Mesenteric fat pad (tissue), 1 donor: ENCODE results near the gene HDAC4. TPM values are rescaled to one million over a fixed set of nuclear protein-coding genes. Genes with fewer than 3 reads are reported as not detected.

Experiments
- DNase-seq: peaks from one replicate; pipeline ENCODE4 v3.0.0-alpha.2; 2020; ENCODE audit warnings: low spot score
- total RNA-seq: library from RNA; stranded (reverse); fragmentation: NEBNext Ultra II Directional; extraction: Animal tissue kit (Norgen Biotek cat#: 25700); gene quantifications from one replicate; pipeline ENCODE4 v1.2.1, GENCODE V29; 2021
- donor health status: DM: yes; HTN: yes; CAD: no.

Gene HDAC4
- total RNA-seq, 1 donor from 2014 or later, result 44.9 TPM

GRCh38 chr2:239027391-239028252 lies 373.2 kb downstream of the HDAC4 start:
- no peak for DNase-seq

DNA sequence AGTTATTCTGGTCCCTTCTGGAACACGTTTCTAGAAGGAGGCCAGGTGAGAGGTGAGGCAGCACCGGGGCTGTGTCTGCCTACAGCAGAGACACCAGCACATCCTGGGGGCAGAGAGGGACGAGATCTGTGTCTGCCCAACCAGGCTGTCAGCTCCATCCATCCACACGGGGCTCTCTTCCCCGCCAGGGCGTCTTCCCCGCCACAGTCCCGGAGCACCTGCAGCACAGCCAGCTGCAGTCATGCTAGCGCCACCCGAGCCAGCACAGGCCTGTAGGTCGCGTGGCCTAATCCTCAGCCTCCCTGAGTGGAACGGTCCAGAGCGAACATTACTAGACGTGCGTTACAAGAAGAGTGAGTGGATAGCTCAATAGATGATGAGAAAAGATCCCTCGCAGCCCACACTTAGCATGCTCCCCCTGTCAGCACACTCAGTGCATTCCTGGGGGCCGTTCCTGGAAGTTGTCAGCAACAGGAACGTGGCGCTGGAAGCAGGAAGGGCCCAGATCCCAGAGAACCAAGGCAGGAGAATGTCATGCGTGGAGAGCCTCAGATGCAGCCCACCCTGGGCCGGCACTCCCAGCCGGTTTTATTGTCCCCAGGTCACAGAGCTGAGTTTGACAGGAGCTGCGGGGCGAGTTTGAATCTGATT lies 374.0 kb downstream of the HDAC4 start:
- DNase-seq, result no peak

DNA sequence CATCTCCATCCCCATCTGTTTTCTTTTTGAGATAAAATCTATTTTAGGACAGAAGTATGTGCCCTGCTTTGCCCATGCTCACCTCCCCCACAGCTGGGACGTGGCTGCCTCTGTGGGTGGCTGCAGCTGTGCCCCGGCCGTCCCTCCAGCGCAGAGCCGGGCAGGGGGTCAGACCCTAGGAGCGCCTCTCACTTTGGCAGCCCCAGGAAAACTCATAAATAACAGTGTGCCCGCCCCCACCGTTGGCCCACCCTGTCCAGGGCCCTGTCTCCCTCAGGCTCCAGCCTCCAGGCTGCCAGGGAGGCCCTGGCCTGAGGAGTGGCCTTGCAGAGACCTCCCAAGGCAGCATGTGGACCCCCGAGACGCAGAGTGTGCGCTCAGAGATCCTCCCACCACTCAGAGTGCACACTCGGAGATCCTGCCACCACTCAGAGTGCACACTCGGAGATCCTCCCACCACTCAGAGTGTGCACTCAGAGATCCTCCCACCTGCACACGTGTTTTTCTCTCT lies 374.8 kb downstream of the HDAC4 start:
- no peak for DNase-seq

- no peak for DNase-seq
Measured at GRCh38 chr2:239025096-239025801, 375.6 kb downstream of the HDAC4 start.

GRCh38 chr2:239024226-239024625 lies 376.6 kb downstream of the HDAC4 start:
- no peak for DNase-seq

DNA sequence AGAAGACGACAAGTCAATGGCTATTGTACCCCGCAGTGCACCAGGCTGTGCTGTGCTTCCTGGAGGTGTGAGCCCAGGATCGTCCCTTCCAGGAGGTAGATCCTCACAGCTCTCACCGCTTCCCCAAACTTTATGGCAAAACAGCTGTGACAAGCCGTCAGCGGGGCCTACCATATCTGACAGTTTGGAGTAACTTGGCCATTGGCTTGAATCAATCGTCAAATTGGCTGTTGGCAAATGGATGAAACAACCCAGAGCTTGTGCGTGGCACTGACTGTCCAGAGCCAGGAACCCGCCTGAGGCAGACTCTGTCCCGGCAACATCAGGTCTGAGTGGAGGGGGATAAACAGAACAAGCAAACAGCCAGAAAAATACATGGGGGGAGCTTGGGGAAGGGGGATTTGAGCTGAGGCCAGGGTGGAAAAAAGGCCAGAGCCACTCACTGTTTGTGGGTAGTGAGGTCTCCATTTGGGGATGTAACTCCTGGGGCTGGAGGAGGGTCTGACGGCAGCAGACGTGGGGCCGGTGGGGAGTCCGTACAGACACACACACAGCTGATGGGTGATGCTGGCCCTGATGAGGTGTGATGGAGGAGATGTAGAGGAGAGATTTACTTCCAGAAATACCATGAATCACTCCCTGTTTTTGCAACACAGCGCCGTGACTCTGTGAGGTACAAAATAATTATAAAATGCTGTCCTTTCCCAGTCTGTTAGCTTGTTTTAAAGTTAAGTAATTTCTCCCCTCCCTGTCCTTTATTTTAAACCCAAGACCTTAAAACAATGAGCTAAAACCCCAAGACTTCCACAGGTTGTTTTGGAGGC lies 378.2 kb downstream of the HDAC4 start:
- DNase-seq, result no peak

- DNase-seq, result no peak
Measured at GRCh38 chr2:239021651-239022436, 379.0 kb downstream of the HDAC4 start.

DNA sequence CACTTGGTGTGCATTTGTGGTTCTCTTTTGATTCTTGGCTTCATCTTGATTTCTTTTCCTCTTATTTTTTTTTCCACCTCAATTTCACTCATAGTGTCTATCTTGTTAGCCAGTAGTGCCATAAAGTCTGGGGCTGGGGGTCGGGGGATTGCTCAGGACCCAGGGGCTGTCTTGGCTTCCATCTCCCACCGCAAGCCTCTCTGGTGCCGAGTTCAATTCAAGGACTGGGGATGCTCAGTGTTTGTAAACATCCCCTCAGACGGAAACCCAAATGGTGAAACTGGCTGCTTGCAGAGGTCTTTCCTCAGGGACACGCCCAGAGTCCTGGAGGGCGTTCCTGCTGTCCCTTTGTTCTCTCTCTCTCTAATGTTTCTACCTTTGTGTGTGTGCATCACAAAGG lies 379.6 kb downstream of the HDAC4 start:
- DNase-seq, result no peak

- DNase-seq, result no peak
Measured at GRCh38 chr2:239020541-239021041, 380.2 kb downstream of the HDAC4 start.

DNA sequence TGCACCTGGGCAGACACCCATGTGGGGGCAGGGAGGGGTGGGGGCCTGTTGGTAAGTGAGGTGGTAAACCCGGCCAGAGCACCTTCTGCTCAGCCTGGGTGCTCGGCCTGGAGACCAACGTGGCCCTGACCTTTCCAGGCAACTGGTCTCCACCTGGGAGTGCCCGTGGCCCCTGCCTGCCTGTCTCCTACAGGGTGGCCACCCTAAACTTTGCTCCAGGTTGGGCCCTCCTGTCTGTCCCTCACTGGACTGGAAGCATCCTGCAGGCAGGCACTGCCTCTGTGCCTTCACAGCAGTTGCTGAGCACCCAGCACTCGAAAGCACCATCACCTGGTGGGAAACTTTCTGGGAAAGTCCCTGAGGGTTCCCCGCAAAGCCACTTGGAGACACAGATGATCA lies 381.6 kb downstream of the HDAC4 start:
- peak; percentile 75 for DNase-seq

DNA sequence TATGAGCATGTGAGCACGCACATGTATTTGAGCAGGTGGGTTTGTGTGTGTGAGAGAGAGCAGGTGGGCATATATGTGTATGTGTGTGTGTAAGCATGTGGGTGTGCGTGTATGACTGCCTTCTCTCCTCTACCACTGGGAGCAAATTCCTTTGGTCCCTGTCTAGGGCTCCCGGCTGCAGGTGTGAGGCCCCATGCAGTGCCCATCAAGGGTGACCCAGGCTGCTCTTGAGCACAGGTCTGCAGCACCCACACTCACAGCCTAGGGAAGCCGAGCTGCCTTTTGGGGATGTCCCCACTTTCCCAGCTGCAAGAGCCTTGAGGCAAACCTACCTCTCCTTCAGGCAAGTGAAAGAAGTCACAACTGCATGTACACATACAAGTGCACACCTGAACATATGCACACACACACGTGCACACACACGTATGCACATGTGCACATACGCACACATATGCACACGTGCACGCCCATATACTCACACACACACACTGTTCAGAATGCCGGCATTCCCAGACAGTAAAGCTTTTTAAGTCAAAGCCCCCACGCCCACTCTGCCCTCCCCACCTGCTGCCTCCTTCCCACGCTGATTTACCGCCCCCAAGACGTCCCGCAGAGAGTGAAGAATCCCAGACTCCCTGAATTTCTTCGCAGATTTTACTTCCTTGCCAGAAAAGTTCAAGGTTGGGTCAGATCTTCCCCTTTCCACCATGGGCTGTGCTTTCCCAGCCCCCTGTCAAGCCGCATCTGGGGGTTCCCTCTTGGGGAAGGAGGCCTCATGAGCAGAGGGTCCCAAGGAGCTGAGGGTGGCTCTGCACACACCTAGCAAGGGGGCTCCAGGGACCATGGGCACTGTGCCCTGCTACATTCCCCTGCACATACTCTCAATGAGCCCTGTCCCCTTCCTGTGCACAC lies 382.3 kb downstream of the HDAC4 start:
- DNase-seq, result peak; percentile 72

- DNase-seq, result peak; percentile 22
Measured at GRCh38 chr2:239017491-239018098, 383.2 kb downstream of the HDAC4 start.

- peak; percentile 68 for DNase-seq
Measured at GRCh38 chr2:239015901-239016675, 384.7 kb downstream of the HDAC4 start.

GRCh38 chr2:239015218-239015900 lies 385.5 kb downstream of the HDAC4 start:
- peak; percentile 82 for DNase-seq

DNA sequence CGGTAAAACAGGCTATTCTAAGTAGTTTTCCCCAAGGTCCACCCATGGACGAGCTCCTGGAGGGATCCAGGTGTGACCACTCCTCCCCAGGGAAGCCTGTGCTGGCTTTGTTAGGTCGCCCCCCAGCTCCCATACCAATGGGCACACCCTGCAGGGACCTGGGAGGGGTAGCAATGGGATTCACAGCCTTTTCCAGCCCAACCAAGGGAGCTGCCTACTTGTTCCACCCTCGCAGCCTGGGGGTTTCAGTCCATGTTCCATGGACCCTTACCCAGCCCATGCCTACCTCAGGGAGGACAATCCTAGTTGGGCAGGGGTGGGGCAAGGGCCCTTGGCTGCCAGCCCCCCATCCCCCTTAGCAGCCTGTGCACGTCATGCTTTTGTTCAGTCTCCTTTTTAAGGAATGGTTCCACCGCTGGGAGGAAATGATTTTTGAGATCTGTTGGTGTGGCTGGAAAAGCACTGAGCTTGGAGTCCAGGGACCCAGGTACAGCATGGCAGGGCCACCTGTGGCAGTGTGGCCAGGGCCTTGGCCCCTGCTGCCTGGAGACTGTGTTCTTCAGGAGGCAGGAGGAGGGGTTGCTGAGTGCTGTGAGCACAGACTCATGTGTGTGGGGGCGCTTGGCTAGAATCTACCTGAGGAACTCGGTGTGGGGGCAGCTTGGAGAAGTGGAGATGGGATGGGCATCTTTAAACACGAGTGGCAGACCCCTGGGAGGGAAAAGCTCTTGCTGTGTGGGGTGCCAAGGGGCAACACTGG lies 386.2 kb downstream of the HDAC4 start:
- peak; percentile 81 for DNase-seq

- DNase-seq, result no peak
Measured at GRCh38 chr2:239013678-239013976, 387.2 kb downstream of the HDAC4 start.
